ENCODE measurements around the gene NDUFB8.
"Not testable (repeated sequence)": the region's sequence is repeated elsewhere in the genome, so short reads cannot be mapped to it uniquely, and the experiment has no call there.

NDUFB8 gene

GRCh38 chr10:100529475-100530298 is at the start of gene NDUFB8:
NDUFB8 (minus strand) TSS chr10:100529871; CDS start chr10:100529851, 20 bp downstream.
- DNase-seq = peak; percentile 88 to 92

DNA sequence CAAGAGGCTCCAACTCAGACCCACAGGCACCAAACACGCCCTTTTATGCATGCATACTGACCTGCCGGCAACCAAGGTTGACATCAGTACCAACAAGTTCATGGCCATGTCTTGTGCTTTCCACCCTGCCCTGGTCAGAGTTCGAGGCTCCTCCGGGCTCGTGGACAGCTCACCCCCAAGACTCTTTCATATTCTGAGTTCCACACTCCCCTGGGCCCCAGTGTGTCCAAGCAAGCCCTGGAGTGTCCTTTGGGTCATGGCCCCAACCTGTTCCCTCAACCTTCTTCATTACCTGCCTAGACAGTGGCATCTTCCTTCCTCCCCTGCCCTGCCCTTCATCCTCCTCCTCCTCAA is 46.6 kb upstream of the NDUFB8 start:
- DNase-seq = no peak

GRCh38 chr10:100575585-100576281 is 46.1 kb upstream of the NDUFB8 start:
- no peak for DNase-seq

DNA sequence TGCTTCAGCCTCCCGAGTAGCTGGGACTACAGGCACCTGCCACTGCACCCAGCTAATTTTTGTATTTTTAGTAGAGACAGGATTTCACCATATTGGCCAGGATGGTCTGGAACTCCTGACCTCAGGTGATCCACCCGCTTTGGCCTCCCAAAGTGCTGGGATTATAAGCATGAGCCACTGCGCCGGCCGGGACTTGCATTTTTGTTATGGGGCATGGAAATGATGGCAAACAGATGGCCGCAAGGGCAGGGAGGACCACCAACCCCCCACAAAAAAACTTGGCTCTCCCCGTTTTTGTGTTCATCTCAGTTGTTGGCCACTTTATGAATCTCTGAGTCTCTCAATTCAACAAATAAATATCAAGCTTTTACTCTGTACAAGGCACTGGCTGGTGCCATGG is 45.5 kb upstream of the NDUFB8 start:
- not testable (repeated sequence) for DNase-seq

DNA sequence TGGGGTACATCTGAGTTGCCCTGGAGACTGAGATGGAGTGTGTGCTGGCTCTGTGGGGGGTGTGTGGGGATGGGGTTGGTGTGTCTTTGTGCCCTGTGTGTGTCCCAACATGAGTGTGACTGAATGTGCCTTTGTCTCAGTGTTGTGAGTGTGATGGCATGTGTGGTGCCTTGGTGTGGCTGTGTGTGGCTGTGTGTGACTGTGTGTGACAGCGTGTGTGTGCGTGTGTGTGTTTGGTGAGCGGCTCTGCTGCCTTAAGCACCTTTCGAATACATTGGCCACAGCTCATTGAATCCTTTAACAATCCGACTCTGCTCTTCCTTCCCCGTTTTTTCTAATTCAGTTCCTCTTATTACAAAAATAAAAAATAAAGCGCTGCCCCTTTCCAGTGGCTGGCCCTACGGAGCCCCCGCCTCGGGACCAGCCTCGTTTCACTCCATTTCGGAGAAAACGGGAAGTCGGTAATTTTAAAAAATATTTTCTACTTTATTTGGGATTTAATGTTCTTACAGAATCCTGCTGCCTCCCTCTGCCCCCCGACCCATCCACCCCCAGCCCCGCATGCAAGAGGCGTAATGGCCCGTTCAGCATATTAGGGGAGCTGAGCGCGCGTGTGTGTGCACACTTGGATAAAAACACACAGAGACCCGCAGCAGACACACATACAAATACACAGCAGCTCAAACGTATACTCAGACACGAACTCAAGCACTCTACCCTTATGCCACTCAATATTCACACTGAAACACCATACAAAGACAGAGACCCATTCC is 41.6 kb upstream of the NDUFB8 start:
- no peak for DNase-seq

DNA sequence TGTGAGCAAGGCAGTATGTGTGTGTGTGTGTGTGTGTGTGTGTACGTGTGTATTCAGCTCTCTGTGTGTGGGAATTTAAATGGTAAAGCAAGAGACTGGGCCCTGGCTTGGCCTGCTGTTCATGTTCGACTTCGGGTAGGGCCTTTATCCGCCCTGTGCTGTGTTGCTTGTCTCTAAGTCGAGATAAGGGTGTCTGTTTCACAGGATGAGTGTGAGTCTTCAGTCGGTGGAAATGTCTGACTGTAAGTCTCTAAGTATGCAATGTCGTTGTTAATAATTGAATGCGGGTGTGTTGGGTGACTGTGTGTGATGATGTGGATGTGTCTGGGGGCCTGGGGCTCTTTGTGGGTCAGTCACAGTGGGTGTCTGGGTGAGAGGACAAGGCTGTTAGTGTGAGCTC is 40.8 kb upstream of the NDUFB8 start:
- DNase-seq = no peak

DNA sequence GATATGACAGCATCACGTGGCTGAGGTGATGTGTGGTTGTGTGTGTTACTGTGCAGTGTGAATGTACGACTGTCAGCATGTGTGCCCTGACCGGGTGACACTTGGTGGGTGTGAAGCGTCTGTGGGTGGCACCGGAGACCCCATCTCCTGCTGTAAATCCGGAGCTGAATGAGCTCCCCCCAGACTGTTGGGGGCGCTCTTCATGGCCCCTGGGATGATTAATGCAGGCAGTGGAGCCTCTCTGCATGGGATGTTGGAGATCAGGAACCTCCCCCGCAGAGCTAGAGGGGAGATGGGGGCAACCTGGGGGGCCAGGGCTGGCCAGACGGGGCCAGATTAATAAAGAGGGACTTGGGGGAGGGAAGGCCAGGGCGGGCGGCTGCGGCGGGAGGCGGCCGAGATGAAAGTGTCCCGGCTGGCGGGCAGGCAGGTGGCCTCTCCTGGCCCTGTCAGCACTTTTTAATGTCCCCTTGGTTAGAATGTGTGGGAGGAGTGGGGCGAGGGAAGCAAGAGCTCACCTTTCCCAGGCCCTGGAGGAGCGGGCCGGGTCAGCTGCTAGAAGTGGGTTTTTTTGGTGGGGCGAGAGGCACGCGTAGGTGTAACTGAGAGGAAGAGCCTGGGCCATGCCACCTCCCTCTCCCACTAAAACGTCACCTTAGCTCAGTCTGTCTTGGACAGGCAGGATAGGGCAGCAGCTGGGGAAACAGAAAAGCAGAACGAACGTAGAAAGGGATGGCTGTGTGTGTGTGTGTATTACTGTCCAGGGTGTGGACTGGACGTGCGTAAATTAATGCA is 40.2 kb upstream of the NDUFB8 start:
- no peak for DNase-seq

GRCh38 chr10:100568912-100569311 is 39.2 kb upstream of the NDUFB8 start:
- DNase-seq = no peak

- DNase-seq = no peak
These were observed 38.2 kb upstream of the NDUFB8 start for GRCh38 chr10:100567826-100568225.

- no peak for DNase-seq
These were observed 37.6 kb upstream of the NDUFB8 start for GRCh38 chr10:100567249-100567648.

GRCh38 chr10:100566561-100566960 is 36.9 kb upstream of the NDUFB8 start:
- DNase-seq = no peak

- DNase-seq = no peak
These were observed 35.7 kb upstream of the NDUFB8 start for GRCh38 chr10:100565206-100565985.

GRCh38 chr10:100562008-100562672 is 32.5 kb upstream of the NDUFB8 start:
- peak; percentile 79 for DNase-seq

DNA sequence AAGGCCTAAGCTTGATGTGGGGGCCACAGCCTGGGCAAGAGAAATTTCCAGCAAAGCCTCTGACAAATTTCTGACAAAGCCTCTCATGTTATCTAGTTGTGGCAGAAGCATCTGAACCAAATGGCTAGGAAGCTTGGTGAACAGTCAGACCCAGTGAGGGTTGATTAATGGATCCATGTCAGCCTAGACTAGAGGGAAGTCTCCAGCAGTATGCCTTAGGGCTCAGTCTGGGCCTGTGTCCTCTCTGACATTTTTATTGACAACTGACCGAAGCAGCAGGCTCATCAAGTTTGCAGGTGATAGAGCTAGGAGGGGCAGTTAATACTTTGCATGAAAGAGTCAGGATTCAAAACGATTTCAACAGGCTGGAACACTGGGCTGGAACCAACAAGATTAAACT is 31.3 kb upstream of the NDUFB8 start:
- DNase-seq = no peak

DNA sequence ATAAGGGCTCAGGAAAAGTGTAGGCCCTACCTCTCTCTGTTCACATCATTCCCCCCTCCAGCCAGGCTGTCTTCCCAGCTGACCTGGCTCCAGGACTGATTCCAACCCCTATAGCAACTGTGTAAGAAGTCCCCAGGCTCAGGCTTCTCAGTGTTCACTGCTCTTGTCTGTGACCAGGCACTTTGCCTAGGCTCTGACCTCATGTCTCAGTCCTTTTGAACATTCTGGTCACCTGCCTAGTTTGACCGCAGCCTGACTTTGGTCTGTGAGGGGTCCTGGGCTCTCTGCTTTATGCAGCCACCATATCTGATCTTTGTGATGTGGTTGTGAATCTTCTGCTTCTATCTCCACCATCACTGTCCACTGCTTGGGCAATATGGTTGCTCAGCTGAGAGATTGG is 30.6 kb upstream of the NDUFB8 start:
- no peak for DNase-seq

DNA sequence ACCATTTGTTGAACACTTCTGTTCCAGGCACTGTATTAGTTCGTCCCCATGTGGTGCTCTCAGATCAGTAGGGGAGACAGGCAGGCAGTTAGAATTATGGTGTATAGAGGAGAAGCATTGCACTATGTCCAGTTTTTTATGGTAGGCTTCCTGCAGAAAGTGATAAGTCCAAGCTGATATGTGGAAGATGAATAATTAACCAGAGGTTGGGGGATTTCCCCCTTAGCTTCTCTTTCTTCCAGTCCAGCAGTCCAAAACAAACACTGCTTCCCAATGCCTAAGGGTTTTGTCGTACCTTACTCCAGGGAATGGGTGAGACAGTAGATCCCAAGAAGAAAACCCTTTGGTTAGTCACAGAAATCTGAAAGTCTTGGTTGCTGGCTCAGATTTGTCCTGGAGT is 25.2 kb upstream of the NDUFB8 start:
- DNase-seq = no peak

GRCh38 chr10:100553929-100554328 is 24.3 kb upstream of the NDUFB8 start:
- DNase-seq = no peak

DNA sequence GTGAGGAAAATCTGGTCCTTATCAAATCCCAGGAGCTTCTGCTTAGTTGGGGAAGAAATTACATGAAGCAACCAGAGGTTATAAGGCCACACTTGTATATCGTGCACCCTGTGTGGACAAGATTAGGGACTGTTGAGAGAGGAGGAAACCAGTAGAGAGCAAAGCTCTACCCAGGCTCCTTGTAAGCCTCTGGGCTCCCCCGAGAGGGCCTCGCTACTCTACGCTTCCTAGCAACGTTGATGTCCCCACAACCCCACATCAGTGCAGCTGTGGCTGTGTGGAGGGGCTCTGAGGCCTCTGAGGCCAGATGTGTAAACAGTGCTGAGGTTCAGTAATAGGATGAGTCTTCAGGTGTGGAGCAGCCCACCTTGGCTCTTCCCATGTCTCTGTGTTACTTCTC is 22.1 kb upstream of the NDUFB8 start:
- no peak for DNase-seq

DNA sequence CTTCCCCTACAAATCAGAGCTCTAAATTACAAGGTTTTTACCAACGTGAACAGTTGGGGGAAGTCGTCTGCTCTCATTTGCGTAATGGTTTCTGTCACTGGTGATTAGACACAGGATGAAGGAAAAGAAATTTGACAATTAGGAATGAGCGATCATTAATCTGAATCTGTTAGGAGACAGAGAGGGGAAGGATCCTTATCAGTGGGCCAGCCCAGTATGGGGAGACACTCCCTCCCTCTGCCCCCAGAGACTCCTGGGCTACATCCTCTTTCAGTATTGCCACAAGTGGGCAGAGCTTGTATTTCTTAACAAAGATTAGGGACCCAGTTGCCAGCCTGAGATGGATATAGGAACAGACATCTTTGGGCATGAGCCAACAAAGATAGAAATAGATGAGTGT is 21.5 kb upstream of the NDUFB8 start:
- no peak for DNase-seq

DNA sequence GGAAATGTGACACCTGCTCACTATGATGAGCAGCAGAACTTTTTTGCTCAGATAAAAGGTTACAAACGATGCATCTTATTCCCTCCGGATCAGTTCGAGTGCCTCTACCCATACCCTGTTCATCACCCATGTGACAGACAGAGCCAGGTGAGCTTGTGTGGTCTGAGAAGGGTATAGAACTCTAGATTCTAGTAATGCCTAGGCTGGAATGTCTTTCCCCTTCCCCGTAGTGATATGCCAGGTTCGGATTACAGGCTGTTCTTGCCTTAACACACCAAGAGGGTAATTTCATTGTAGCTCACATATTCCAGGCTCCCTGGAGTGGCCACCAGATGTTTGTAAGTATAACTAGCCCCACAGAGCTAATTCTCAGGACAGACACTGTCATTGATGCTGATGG is 15.3 kb upstream of the NDUFB8 start:
- DNase-seq = no peak

DNA sequence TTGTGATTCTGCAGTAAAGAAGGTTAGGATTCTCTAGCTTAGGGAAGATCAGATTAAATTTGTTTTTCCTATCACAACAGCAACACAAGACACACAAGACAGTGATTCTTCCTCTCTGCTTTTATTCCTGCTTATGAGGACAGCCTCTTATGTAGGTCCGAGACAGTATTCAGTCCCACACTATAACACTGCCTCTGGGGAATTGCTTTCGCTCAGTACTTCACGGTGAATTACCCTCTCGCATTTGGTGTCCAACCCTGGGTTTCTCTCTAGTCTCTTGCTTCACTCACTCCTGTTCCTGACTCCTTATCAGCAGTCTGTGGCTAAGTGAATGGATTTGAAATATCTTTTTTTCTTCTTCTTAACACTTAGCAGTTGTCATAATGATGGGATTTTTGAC is 7.8 kb upstream of the NDUFB8 start:
- no peak for DNase-seq

All from activated CD4-positive, alpha-beta T cell treated with anti-CD3 and anti-CD28 coated beads, Interleukin-2, amount 50 U/mL, for 48 hours (primary cell).